ENCODE data around the gene EPB41L1.

EPB41L1 gene

DNA sequence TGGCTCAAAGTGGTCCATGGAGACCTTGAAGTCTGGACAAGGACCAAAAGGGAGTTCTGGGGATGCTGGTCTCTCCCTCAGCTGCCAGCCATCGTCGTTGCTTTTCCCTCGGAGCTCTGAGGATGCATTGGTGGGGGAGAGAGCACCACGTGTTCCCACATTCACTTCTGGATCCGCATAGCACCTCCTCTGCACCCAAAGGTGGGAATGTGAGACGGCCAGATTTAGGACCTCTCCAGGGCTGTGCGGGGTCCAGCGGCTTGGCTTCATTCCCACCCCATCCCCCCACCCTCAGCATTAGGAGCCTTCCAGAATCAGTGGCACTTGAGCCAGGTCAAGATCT is 1.1 kb downstream of the EPB41L1 start:
- DNase-seq (ENCODE audit: low read depth in 2 of 2): no peak

DNA sequence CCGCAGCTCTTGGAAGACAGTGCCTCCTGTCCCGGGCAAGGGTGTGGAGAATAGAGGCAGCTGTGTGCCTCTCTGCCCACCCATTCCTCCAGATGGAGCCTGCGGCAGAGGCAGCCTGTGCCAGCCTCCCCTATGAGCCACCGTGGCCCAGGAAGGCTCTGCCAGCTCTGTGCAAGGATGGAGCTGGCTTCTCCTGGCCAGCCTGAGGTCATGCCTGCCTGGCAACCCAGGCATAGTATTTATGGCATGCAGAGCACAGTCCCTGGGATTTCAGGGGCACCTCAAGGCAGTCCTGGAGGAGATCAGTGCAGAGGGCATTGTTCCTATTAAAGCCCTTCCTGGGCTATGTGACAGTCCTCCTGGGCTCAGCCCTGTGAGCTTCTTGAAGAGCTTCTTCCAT is 1.5 kb downstream of the EPB41L1 start:
- DNase-seq (ENCODE audit: low read depth in 2 of 2): no peak

DNA sequence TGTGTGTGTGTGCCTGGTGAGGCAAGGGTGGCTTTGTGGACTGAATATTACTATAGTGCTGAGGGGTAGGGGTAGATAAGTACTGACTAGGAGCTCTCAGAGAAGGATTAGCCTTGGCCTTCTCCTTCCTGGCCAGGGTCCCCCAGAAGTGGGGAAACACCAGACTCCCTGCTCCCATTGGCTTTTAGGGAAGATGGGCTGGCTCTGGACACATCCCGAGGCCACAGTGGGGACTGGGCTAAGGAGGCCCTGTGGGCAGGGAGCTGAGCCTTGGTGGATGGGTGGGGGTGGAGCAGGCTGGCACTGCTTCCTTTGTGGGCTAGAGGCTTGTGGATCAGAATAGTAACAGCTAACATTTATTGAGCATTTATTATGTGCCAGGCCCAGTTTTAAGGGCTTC is 3.1 kb downstream of the EPB41L1 start:
- no peak for DNase-seq (ENCODE audit: low read depth in 2 of 2)

DNA sequence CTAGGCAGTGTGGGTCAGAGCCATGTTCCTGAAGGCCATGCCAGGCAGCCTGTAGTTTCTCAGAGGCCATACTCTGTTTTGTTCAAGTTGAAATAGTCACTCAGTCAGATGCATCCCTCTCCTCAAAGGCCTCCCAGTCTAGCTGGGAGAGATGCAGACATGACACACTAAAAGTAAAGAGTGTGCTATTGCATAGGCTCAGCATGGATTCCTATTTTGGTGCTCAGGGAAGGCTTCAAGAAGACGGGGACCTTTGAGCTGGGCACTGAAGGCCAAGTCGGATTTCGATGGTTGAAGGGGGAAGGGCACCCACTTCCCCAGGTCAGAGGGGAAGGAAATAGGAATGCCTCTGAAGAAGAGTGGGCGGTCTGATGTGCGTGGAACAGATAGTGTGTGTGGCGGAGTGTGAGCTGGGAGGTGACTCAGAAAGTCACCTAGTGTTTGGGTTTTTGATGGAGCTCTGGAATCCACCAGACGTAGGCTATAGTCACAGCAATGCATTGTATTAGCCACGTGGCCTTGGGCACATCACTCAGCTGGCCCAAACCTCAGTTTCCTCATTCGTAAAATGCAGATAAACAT is 3.7 kb downstream of the EPB41L1 start:
- no peak for DNase-seq (ENCODE audit: low read depth in 2 of 2)

DNA sequence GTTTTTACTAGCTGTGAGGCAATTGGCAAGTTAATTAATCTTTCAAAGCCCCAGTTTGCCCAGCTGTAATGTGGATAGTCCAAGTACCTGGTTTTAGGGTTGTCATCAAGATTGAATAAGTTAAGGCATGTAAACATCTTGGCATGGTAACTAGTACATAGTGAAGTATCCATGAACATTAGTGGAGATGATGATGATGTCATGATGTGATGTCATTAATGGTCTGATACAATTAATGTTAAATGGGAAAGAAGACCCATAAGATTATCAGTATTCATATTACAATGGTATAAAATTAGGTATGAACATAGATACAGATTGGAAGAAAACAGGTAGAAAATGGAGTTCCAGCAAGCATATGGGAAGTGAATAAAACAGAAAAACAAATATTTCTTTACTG is 5.3 kb downstream of the EPB41L1 start:
- no peak for DNase-seq (ENCODE audit: low read depth in 2 of 2)

DNA sequence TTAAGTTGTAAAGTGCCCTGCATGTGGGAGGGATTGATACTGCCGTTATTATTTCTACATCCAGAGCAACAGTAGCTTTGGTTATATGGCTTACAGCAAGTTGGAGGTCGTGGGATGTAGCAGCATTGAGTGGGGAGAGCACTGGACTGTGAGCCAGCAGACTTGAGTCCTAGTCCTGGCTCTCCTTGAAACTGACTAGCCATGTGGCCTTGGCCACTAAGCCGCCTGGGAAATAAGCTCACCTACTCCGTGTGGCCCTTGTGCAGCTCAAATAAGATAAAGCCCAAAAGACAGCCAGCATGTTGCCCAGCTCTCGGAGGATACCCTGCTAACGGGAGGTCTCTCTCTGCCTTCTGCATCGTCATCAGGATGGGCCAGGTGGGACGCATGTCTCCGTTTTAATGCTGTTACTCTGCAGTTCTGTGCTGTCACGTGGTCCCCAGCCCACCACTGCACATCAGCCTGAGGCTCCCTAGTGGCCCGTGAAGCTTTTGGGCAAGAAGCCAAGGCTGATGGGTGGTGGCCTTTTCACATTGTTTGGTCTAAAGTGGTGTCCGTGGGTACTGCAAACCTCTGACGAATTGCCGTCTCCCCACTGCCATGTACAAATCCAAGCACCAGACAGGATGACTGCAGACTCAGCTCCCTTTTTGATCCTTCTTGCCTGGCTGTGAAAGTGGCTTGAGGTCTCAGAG is 7.9 kb downstream of the EPB41L1 start:
- DNase-seq (ENCODE audit: low read depth in 2 of 2): no peak

DNA sequence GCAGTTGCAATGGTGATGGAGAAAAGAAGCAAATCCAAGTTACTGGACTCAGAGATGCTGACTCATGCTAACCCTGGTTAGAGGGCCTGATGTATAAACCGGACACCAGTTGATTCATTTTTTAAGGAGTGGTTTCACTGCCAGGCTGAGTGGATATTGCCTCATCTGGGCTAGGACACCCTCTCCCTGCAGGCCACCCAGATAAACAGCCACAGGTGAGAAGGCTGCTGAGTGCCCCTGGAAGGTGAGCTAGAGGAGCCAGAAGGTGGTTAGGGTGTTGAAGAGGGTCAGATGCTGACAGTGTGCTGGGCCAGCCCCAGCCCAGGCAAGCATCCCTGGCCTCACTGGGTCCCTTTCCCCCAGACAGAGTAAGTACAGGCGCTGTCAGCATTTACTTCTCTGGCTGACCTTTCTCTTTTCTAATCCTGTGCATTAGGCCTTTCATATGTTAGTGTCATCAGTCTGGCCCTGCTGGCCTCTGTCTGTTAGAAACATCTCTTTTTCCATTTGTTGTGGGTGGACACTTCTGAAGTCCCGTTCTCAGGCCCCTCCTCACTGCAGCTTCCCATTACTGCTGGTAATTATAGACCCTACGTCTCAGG is 13.5 kb downstream of the EPB41L1 start:
- no peak for DNase-seq (ENCODE audit: low read depth in 2 of 2)

DNA sequence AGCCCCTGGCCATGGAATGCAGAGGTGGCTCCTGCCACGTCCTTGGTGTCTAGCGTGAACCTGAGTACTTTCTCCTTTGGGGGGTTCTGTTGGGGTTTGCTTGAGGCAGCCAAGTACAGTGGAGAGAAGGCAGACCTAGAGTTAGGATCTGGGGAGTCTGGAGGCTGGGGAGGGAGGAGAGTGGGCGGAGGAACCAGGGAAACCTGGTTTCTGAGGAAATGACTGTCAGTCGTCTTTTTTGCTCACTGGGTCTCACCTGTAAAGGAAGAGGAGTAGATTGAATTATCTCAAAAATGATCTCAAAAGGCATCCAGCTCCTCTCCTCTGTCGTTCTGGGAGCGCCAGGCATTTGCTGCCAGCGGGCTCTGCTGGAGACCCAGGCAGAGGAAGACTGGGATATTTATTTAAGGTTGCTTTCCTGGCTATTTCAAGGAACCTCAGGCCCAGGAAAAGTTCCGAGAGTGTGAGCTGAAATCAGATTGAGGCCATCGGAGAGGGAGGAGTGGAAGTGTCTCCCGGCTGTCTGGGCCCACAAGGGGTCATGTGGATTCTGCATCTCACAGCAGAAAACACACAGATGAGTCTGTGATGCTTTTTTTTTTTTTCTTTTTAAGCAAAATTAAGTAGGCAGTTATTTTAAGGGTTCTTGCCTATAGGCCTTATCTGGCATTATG is 16.1 kb downstream of the EPB41L1 start:
- DNase-seq (ENCODE audit: low read depth in 2 of 2): no peak

DNA sequence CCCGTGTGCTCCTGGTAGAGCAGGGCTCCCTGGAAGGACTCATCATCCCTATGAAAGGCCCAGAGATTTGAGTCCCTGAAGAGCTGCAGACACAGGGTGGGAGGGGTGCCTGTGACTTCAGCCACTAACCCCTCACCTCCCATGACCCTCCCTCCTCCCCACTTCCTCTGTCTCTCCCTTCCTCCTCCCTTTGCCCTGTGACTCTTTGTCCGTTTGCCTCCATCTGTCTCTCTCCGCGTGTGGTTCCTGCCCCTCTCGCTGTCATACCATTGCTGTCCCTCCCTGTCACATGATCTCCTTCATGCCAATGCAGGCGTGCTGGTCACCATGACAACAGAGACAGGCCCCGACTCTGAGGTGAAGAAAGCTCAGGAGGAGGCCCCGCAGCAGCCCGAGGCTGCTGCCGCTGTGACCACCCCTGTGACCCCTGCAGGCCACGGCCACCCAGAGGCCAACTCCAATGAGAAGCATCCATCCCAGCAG is 19.0 kb downstream of the EPB41L1 start:
- DNase-seq (ENCODE audit: low read depth in 2 of 2): no peak

DNA sequence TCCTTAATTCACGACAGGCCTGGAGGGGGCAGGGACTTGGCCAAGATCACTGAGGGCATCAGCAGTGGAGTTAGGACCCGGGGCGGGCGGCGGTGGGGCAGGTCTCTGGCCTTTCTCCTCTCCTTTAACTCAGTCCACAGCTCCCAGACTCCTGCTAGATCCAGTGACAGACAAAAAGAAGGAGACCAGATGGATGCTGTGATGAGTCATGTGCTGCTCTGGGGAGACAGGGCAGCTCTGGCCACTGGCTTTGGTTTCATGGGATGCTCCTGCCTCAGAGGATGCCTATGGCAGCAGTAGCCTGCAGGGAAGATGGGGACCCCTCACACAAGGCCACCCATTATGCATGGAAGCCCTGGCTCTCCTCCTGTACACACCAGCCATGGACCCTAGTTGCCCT is 20.5 kb downstream of the EPB41L1 start:
- DNase-seq (ENCODE audit: low read depth in 2 of 2): no peak

DNA sequence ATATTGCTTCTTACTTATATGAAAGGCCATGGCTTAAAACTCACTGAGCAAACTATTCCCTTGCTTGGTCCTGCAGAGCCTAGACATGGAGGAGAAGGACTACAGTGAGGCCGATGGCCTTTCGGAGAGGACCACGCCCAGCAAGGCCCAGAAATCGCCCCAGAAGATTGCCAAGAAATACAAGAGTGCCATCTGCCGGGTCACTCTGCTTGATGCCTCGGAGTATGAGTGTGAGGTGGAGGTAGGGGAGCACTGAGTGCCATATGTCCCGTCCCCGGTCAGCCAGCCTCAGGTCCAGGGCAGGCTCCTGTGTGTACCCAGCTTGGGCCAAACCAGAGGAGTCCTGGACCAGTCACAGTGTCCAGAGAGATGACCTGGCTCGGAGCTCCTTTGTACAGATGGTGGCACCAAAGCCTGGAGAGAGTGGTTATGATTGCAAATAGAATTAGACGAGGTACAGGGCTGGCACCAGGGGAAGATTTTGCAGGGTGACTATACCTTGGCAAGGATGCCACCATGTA is 21.0 kb downstream of the EPB41L1 start:
- DNase-seq (ENCODE audit: low read depth in 2 of 2): no peak

DNA sequence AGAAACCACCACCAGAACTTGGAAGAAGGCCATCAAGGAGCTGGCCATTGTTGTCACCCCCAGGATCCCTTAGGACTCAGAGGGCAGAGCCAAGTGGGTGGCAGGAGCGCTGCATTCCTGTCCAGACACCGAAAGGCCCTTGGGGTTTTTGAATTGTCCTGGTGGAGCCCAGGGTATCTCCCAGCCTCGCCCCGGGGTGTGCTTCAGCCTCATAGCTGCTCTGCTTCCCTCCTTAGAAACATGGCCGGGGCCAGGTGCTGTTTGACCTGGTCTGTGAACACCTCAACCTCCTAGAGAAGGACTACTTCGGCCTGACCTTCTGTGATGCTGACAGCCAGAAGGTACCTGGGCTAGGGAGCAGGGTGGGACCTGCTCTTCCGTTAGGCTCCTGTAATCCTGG is 23.2 kb downstream of the EPB41L1 start:
- no peak for DNase-seq (ENCODE audit: low read depth in 2 of 2)

DNA sequence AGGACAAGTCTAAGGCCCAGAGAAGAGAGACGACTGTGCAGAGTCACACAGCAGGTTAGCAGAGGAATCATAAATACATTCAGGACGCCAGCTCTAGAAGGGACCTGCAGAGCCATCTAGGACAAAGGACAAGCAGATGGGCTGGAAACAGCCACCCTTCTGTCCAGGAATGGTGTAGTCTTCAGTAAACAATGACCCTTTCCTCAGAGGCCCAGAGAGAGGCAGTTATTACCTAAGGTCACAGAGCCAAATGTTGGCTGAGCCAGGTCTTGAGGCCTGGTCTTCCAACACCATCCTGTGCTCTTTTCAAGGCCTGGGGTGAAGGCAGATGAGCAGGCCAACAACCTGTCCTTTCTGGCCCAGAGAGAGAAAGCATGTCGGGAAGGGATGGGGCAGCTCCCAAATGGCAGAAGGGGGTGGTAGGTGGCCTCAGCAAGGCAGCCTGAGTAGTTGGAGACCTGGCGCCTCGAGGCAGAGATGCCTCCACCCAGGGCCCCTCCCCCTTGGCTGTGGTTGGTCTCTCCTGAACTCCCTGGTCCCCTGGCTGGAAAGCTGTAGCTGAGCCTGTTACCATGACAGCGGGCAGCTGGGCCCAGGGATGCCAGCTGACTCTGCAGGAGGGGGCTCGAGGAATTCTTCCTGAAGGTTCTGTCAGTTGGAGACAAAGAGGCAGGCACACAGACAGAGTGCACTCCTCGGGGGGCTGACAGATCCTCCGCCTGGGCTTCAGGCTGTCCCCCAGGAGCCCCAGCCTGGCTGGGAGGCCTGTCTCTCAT is 24.8 kb downstream of the EPB41L1 start:
- no peak for DNase-seq (ENCODE audit: low read depth in 2 of 2)

DNA sequence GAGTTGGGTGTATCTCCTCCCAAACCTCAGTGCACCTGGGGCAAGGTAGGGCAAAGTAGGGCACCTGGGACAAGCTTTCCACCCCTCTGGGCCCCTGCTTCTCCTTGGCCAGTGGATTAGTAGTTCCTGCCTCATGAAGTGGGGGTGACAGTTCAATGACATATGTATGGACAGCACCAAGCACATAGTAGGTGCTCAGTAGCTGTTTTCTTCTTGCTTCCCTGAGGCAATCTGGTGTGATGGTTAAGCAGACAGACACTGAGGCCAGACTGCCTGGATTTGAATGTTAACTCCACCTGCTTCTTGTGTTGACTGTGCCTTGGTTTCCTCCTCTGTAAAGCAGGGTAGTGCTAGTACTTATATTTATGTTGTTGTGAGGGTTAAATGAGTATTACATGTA is 25.8 kb downstream of the EPB41L1 start:
- DNase-seq (ENCODE audit: low read depth in 2 of 2): no peak

DNA sequence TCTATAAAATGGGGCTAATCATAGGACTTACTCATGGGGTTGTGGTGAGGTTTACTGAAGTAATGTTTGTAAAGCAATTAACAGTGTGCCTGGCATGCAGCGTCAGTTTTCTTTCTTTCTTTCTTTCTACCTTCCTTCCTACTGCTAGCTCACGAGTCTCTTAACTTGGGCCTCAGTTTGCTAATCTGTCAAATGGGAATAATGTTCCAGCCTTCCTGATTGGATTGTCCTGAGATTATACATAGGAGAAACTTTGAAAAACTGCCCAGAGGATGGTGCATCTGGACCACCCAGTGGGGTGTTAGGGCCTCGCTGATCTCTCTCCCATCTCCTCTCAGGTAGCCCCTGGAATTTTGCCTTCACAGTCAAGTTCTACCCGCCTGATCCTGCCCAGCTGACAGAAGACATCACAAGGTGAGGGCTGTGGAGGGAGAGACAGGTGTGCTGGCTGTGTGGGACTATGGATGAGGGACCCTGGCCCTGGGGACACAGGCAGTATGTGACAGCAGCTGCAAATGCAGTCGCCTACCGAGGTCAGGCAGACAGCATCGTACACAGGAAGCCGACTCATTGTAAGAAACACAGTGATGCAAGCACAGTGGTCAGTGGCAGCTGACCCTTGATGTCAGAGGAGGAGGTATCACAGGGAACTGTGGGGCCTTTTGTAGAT is 27.5 kb downstream of the EPB41L1 start:
- no peak for DNase-seq (ENCODE audit: low read depth in 2 of 2)

DNA sequence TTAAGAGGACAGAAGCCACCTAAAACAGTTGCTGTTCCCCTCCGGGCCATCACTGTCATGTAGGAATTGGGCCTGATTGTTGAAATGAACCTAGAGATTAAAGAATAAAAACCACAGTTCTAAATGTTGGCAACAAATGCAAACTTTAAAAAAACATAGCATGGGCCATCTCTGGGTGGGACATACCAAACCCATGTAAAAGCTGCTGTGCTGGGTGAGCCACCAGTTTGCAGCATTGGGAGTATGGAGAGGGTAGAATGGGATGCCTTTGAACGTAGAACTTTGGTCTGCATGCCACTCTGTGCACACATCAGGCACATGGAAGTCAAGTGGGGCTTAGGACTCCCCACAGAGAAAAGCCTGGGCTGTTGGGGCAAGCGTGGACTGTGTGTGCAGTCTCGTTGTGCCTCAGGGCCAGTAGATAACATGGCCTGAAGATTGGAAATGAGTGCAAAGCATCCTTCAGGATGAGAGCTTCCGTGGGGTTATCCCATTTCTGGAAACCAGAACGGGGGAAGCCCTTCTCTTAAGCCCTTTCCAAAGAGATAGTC is 28.1 kb downstream of the EPB41L1 start:
- no peak for DNase-seq (ENCODE audit: low read depth in 2 of 2)

DNA sequence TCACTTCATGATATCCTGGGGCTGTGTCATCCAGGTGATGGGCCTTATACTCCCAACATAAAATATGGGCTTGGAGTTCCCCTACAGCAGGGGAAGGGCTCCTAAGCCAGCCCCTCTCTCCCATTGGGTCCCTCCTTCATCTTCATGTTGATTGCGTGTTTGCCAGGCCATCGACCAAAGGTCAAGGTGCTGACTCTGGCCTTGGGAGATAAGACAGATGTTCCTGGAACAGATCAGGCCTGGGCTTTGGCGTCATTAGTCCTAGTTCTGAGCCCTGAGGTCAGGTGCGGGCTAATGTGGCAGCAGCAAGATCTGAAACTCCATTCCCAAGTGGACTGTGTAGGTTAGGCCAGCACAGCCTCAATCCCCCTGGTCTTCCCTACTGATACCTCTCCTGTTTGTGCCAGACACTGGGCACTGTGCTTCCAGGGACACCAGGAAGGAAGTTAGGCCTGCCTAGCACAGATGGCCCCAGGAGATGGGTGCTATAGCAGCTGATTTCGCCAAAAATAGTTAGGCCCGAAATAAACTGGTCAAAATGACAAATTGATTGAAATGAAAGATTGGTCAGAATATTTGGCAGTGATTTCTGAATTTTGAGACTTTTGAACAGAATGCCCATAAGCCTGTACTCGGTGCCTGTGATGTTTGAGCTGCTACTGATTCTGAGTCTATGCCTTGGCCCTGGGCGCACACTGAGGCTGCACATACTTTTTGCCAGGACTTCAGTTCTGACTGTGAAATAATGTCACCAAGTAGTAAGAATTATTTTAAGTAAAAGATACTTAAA is 28.8 kb downstream of the EPB41L1 start:
- DNase-seq (ENCODE audit: low read depth in 2 of 2): no peak

DNA sequence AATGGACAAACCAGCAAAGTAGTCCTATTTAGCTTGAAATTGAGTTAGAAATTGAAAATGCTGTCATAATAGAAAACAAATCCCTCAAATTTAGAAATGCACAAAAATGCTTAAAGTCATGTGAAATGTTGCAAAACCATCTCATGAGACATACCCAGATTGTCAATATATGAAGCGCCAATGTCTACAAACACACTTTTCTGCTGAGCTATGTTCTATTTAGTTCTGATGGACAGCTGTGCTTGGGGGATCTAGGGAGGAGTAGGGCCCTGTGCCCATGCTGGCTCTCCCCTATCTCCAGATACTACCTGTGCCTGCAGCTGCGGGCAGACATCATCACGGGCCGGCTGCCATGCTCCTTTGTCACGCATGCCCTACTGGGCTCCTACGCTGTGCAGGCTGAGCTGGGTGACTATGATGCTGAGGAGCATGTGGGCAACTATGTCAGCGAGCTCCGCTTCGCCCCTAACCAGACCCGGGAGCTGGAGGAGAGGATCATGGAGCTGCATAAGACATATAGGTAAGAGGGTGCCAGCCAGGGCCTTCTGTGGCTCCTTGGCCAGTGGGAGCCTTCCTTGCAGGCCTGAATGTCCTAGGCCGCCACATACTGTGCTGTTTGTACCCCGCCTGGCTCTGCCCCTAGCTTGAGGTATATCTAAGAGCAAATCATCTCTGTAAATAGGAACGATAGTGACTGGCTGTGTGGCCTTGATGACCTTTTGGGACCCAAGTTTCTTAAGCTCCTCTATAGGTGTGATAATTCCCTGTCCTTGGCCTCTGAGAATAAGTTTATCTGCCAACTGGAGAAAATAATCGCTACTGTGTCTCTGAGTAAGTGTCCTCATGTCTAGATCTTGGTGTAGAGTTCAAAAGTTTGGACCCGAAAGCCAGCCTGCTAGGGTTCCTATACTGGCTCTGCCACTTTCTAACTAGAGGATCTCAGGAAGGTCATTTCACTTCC is 30.6 kb downstream of the EPB41L1 start:
- no peak for DNase-seq (ENCODE audit: low read depth in 2 of 2)
